AG04450 (cell line): ENCODE measurements around the gene USP50. TPM values are rescaled to one million over a fixed set of nuclear protein-coding genes. Genes with fewer than 3 reads are reported as not detected.
"Not testable (repeated sequence)": the region's sequence is repeated elsewhere in the genome, so short reads cannot be mapped to it uniquely, and the experiment has no call there.

Experiments used
- CTCF ChIA-PET: fragments of 300-600, 350-600 bp; formaldehyde crosslinking; extraction: SDS; loops from one replicate; lab custom pipeline; 2022; ENCODE audit warnings: antibody characterized with exemption, inconsistent platforms; lab: Charles Lee
- POLR2A ChIA-PET: fragments of 350-600 bp; formaldehyde crosslinking; extraction: SDS; loops from one replicate; lab custom pipeline; 2021; ENCODE audit warnings: antibody characterized with exemption, inconsistent platforms; lab: Yijun Ruan, JAX
- DNase-seq: peaks from one replicate; pipeline ENCODE4 v3.0.0-alpha.2; 2011; ENCODE audit warnings: low read depth, low spot score
- H3K27ac ChIP-seq: one replicate; pipeline ENCODE4 v1.5.1; 2012; ENCODE audit warnings: low read depth, low read length, control low read depth
- H3K27me3 ChIP-seq: one replicate; pipeline ENCODE4 v1.6.0; 2012; ENCODE audit warnings: low read length; ENCODE audit not compliant: control insufficient read depth, insufficient read depth
- H3K4me3 ChIP-seq: 2 replicates; pipeline ENCODE4 v1.5.1; 2011; ENCODE audit warnings: mild to moderate bottlenecking, low read depth, low read length, control low read depth
- H3K9me3 ChIP-seq: 2 replicates; pipeline ENCODE4 v1.5.1; 2012; ENCODE audit warnings: low read length; ENCODE audit not compliant: control insufficient read depth, insufficient read depth
- CTCF ChIP-seq: IDR thresholded peaks from 2 replicates; pipeline ENCODE4 v1.5.1; 2011; ENCODE audit warnings: low read depth, low read length, control low read depth, inconsistent platforms
- polyA plus RNA-seq: library from polyadenylated mRNA; depleted of rRNA; stranded (reverse); fragments of >200 nt; gene quantifications from 2 replicates; pipeline ENCODE4 v1.2.3, GENCODE V29; 2011

The USP50 gene
- polyA plus RNA-seq, 1 experiment: not detected

GRCh38 chr15:50576166-50576565 is 29.7 kb upstream of the USP50 start:
- no peak for DNase-seq
- ChIA-PET CTCF (no interaction called here), POLR2A (no interaction called here)
- Histone ChIP-seq H3K4me3 (no peak overlapping the region), H3K27me3 (no peaks in the 10 kb centered on the region), H3K9me3 (no peaks in the 10 kb centered on the region), H3K27ac (no peak overlapping the region)
- no peak for TF ChIP-seq CTCF

GRCh38 chr15:50573842-50574241 is 27.4 kb upstream of the USP50 start:
- H3K27me3 ChIP-seq, DNase-seq, H3K4me3 ChIP-seq, H3K9me3 ChIP-seq, POLR2A ChIA-PET, CTCF ChIA-PET, H3K27ac ChIP-seq: not testable (repeated sequence)

GRCh38 chr15:50563756-50564155 is 17.3 kb upstream of the USP50 start:
- DNase-seq: no peak
- ChIA-PET CTCF (no interaction called here), POLR2A (no interaction called here)
- Histone ChIP-seq H3K9me3 (no peaks in the 10 kb centered on the region), H3K27me3 (no peaks in the 10 kb centered on the region), H3K27ac (no peak overlapping the region), H3K4me3 (no peak overlapping the region)
- no peak for TF ChIP-seq CTCF

GRCh38 chr15:50562735-50563640 is 16.5 kb upstream of the USP50 start:
- Histone ChIP-seq H3K27ac (no peak overlapping the region), H3K27me3 (no peaks in the 10 kb centered on the region), H3K4me3 (no peak overlapping the region), H3K9me3 (no peaks in the 10 kb centered on the region)
- TF ChIP-seq CTCF: no peak
- ChIA-PET POLR2A (no interaction called here), CTCF (no interaction called here)
- DNase-seq: no peak

GRCh38 chr15:50558012-50558411 is 11.5 kb upstream of the USP50 start:
- TF ChIP-seq CTCF: no peak
- no peaks in the 10 kb centered on the region for H3K27me3 ChIP-seq

More at GRCh38 chr15:50558012-50558411, 11.5 kb upstream of the USP50 start:
- H3K27ac ChIP-seq: no peak overlapping the region
- ChIA-PET CTCF (interaction anchor here (0.7 kb wide), 1 partner anchor 31 kb away, joined by 4 read pairs; no protein-coding TSS in a partner anchor), POLR2A (interaction anchor here (0.7 kb wide), 1 partner anchor 60 kb away, joined by 3 read pairs; no protein-coding TSS in a partner anchor)
- DNase-seq: no peak
- no peak overlapping the region for H3K4me3 ChIP-seq
- H3K9me3 ChIP-seq: no peaks in the 10 kb centered on the region
